HCEC 1CT (cell line): ENCODE measurements around the gene SOX18.
"Not testable (repeated sequence)": the region's sequence is repeated elsewhere in the genome, so short reads cannot be mapped to it uniquely, and the experiment has no call there.

Source experiments
- DNase-seq: peaks from one replicate; pipeline ENCODE4 v3.0.0-alpha.2; 2017

Gene SOX18

DNA sequence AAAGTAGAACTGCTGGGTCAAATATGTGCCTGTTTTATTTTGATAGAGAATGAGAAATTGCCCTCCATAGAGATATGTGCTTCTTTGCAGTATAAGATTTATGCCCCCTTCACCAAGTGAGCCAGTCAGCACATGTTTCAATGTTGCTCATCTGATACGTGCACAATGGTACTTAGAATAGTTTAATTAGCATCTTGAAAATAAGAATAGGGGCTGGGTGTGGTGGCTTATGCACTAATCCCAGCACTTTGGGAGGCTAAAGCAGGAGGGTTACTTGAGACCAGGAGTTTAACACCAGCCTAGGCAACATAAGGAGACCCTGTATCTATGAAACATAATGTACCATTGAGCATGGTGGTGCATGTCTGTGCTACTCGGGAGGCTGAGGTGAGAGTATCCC lies 33.8 kb downstream of the SOX18 start:
- no peak for DNase-seq

DNA sequence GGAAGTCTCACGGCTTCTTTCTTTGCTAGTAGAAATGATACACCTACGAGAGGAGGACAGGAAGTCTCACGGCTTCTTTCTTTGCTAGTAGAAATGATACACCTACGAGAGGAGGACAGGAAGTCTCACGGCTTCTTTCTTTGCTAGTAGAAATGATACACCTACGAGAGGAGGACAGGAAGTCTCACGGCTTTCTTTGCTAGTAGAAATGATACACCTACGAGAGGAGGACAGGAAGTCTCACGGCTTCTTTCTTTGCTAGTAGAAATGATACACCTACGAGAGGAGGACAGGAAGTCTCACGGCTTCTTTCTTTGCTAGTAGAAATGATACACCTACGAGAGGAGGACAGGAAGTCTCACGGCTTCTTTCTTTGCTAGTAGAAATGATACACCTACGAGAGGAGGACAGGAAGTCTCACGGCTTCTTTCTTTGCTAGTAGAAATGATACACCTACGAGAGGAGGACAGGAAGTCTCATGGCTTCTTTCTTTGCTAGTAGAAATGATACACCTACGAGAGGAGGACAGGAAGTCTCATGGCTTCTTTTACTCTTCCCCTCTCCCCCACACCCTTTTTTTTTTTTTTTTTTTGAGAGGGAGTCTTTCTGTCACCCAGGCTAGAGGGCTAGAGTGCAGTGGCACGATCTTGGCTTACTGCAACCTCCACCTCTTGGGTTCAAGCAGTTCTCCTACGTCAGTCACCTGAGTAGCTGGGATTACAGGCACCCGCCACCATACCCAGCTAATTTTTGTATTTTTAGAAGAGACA lies 36.9 kb downstream of the SOX18 start:
- DNase-seq = not testable (repeated sequence)

- DNase-seq = no peak
Measured at GRCh38 chr20:64011366-64011779, 38.1 kb downstream of the SOX18 start.

GRCh38 chr20:64010711-64011237 lies 38.7 kb downstream of the SOX18 start:
- DNase-seq = peak; percentile 9

DNA sequence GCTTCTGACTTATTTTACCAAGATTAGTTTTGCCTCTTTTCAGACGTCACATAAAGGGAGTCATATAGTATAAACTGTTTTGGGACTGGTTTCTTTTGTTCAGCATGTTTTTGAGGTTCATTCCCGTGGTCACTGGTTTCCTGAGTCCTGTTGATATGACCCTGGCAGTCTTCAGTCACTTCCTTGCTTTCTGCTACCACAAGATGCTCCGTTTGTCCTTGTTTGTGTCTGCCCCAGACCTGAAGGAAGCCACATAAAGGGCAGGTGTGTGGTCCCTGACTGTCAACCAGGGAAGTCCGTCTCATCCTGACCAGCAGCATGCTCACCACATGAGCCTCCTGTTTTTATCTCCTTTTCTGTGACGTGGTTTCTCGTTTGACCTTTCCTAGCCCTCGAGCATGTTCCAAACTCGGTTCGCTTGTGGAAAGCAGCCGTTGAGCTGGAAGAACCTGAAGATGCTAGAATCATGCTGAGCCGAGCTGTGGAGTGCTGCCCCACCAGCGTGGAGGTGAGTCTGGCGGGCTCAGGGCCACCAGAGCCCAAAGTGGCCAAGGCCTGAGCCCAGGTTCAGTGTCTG lies 39.5 kb downstream of the SOX18 start:
- no peak for DNase-seq

DNA sequence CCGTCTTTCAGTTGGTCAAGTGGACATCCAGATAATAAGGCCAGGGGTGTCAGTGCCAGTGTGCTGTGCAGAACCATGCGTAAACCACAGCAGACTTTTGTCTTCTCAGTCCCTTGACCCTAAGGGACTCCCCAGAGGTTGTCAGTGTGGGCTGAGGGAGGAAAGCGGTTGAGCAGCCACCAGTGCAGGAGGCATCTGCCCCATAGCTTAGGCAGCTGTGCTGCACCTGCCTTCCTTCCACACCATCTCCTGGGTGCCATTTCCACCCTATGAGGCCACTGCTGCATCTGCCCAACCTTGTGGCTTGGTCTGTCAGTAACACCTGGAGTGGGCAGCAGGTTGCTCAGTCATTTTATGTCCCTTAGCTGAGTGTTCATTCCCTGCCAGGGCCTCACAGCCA lies 42.5 kb downstream of the SOX18 start:
- DNase-seq = no peak

DNA sequence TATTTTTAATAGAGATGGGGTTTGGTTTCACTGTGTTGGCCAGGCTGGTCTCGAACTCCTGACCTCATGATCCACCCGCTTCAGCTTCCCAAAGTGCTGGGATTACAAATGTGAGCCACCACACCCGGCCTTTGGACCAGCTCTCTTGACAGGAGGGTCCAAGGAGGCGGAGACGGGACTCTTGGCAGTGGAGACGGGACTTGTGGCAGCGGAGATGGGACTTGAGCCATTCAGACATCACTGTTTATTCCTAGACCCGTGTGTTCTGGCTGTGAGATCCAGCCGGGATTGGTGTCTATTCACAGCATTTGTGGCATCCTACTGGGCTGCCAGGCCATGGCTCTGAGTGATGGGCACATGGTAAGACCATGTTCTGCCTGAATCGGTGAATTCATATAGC lies 42.9 kb downstream of the SOX18 start:
- DNase-seq = no peak

GRCh38 chr20:64005394-64005793 lies 44.0 kb downstream of the SOX18 start:
- DNase-seq = peak; percentile 45

GRCh38 chr20:64003960-64004725 lies 45.3 kb downstream of the SOX18 start:
- no peak for DNase-seq

DNA sequence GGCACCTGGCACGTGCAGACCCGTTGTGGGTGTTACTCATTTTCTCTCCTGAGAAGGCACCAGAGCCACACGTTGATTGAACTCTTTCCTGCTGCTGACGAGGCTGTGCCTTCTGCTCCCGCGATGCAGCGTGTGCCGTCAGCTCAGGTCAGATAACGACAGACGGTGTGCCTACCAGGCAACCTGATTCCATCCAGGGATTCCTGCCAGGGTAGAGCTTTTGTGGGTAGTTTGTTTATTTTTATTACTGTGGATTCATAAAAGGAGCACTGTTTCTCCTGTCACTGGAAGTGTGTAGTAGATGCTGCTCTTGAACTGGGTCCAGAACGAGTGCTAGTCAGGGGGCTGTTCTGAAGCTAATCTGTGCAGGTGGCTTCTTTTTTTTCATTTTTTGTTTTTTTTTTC lies 47.8 kb downstream of the SOX18 start:
- no peak for DNase-seq

DNA sequence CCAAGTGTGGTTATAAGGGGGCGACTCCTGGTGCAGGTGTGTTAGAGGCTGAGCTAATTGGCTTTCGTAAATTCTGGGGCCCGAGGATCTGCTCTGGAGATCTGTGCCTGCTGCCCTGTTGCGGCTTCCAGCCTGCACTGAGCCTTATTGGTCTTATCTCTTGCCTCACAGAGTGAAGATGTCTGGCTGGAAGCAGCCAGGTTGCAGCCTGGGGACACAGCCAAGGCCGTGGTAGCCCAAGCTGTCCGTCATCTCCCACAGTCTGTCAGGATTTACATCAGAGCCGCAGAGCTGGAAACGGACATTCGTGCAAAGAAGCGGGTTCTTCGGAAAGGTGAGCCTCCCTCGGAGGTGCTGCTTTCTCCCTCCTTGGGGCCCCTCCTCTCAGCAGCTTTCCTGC lies 48.5 kb downstream of the SOX18 start:
- DNase-seq = no peak
